Activated CD8-positive, alpha-beta T cell treated with anti-CD3 and anti-CD28 coated beads for 36 hours (primary cell): ENCODE data around the gene ERBB4. TPM values are rescaled to one million over a fixed set of nuclear protein-coding genes. Genes with fewer than 3 reads are reported as not detected.

Experiments used
- ATAC-seq: fragments of 200-7000 bp; cut with Tn5 transposase; one replicate; pipeline ENCODE4 v1.10.0; 2021; ENCODE audit warnings: mild to moderate bottlenecking, moderate library complexity
- CTCF ChIA-PET: fragments of 350-600 bp; sonication (Branson Sonifier 250); formaldehyde crosslinking; loops from one replicate; lab custom pipeline; 2021; ENCODE audit warnings: antibody characterized with exemption; lab: Charles Lee
- POLR2A ChIA-PET: fragments of 350-600 bp; sonication (Branson Sonifier 250); formaldehyde crosslinking; loops from one replicate; lab custom pipeline; 2021; ENCODE audit warnings: antibody characterized with exemption; lab: Charles Lee
- DNase-seq: peaks from one replicate; pipeline ENCODE4 v3.0.0-alpha.2; 2020
- H3K27ac Mint-ChIP-seq: one replicate; pipeline ENCODE4 v1.8.0; 2021; ENCODE audit warnings: mild to moderate bottlenecking, mixed read lengths
- H3K27me3 Mint-ChIP-seq: one replicate; pipeline ENCODE4 v1.8.0; 2021; ENCODE audit warnings: mixed read lengths
- H3K36me3 Mint-ChIP-seq: one replicate; pipeline ENCODE4 v1.8.0; 2021; ENCODE audit warnings: low read depth, mixed read lengths
- H3K4me1 Mint-ChIP-seq: one replicate; pipeline ENCODE4 v1.8.0; 2021; ENCODE audit warnings: low read depth, mixed read lengths
- H3K4me3 Mint-ChIP-seq: one replicate; pipeline ENCODE4 v1.8.0; 2021; ENCODE audit warnings: mild to moderate bottlenecking, moderate library complexity, mixed read lengths
- H3K9me3 Mint-ChIP-seq: one replicate; pipeline ENCODE4 v1.8.0; 2021; ENCODE audit warnings: mixed read lengths
- CTCF ChIP-seq: fragments of 200-600 bp; IDR thresholded peaks from one replicate; pipeline ENCODE4 v1.8.0; 2022; ENCODE audit warnings: antibody characterized with exemption, mild to moderate bottlenecking
- intact Hi-C: fragments of 100-400 bp; cut with micrococcal nuclease; formaldehyde crosslinking; loops from one replicate; pipeline ENCODE4 v1.10.0; 2022
- total RNA-seq, 2 experiments: library from RNA; stranded (reverse); gene quantifications; one replicate each; pipeline ENCODE4 v1.2.3, GENCODE V29; 2021

Gene ERBB4
- total RNA-seq, 2 experiments from 2014 or later, result not detected

- Mint-ChIP-seq H3K9me3 (peaks cover 3% of the 10 kb centered on the region), H3K4me1 (no peaks in the 10 kb centered on the region), H3K27me3 (no peaks in the 10 kb centered on the region), H3K36me3 (no peaks in the 10 kb centered on the region), H3K4me3 (no peak overlapping the region), H3K27ac (no peak overlapping the region)
- no peak for ATAC-seq
- ChIA-PET POLR2A (no interaction called here), CTCF (no interaction called here)
- intact Hi-C loops, result no loop called here
- no peak for DNase-seq
- TF ChIP-seq CTCF, result no peak
Measured at GRCh38 chr2:211789982-211790381, 748.6 kb downstream of the ERBB4 start.

- Mint-ChIP-seq H3K36me3 (no peaks in the 10 kb centered on the region), H3K27me3 (no peaks in the 10 kb centered on the region), H3K9me3 (no peaks in the 10 kb centered on the region), H3K4me3 (no peak overlapping the region), H3K4me1 (no peaks in the 10 kb centered on the region), H3K27ac (no peak overlapping the region)
- TF ChIP-seq CTCF, result no peak
- ATAC-seq, result no peak
- intact Hi-C loops, result no loop called here
- CTCF ChIA-PET, result no interaction called here
- DNase-seq, result no peak
- POLR2A ChIA-PET, result no interaction called here
Measured at GRCh38 chr2:211766689-211767088, 771.9 kb downstream of the ERBB4 start.

- intact Hi-C loops, result no loop called here
- Mint-ChIP-seq H3K9me3 (no peaks in the 10 kb centered on the region), H3K4me1 (no peaks in the 10 kb centered on the region), H3K27me3 (no peaks in the 10 kb centered on the region), H3K4me3 (no peak overlapping the region), H3K27ac (no peak overlapping the region), H3K36me3 (no peaks in the 10 kb centered on the region)
- ATAC-seq (no peak), DNase-seq (no peak)
- POLR2A ChIA-PET, result no interaction called here
- TF ChIP-seq CTCF, result no peak
- CTCF ChIA-PET, result no interaction called here
Measured at GRCh38 chr2:211762479-211762878, 776.1 kb downstream of the ERBB4 start.

GRCh38 chr2:211760103-211760502 is 778.5 kb downstream of the ERBB4 start:
- ATAC-seq (no peak), DNase-seq (no peak)
- Mint-ChIP-seq H3K27me3 (no peaks in the 10 kb centered on the region), H3K36me3 (no peaks in the 10 kb centered on the region), H3K27ac (no peak overlapping the region), H3K9me3 (no peaks in the 10 kb centered on the region), H3K4me1 (no peaks in the 10 kb centered on the region), H3K4me3 (no peak overlapping the region)
- ChIA-PET POLR2A (no interaction called here), CTCF (interaction anchor here (0.8 kb wide), 1 partner anchor 13 kb away, joined by 3 read pairs; no protein-coding TSS in a partner anchor)
- TF ChIP-seq CTCF, result no peak
- intact Hi-C loops, result no loop called here

- intact Hi-C loops, result no loop called here
- Mint-ChIP-seq H3K4me3 (no peak overlapping the region), H3K9me3 (no peaks in the 10 kb centered on the region), H3K4me1 (no peaks in the 10 kb centered on the region), H3K27me3 (no peaks in the 10 kb centered on the region), H3K36me3 (no peaks in the 10 kb centered on the region), H3K27ac (no peak overlapping the region)
- no peak for TF ChIP-seq CTCF
- DNase-seq, result no peak
- POLR2A ChIA-PET, result no interaction called here
- ATAC-seq, result no peak
- CTCF ChIA-PET, result no interaction called here
Measured at GRCh38 chr2:211756266-211756665, 782.3 kb downstream of the ERBB4 start.
